NCI-H2029 treated with DMSO at 0.1 percent for 48 hours (cell line): ENCODE measurements around the gene ZMYND15.
"Not testable (repeated sequence)": the region's sequence is repeated elsewhere in the genome, so short reads cannot be mapped to it uniquely, and the experiment has no call there.

Experiments
- DNase-seq: peaks from one replicate; lab custom pipeline; 2025; lab: John Stamatoyannopoulos, UW

ZMYND15 gene, protein sequence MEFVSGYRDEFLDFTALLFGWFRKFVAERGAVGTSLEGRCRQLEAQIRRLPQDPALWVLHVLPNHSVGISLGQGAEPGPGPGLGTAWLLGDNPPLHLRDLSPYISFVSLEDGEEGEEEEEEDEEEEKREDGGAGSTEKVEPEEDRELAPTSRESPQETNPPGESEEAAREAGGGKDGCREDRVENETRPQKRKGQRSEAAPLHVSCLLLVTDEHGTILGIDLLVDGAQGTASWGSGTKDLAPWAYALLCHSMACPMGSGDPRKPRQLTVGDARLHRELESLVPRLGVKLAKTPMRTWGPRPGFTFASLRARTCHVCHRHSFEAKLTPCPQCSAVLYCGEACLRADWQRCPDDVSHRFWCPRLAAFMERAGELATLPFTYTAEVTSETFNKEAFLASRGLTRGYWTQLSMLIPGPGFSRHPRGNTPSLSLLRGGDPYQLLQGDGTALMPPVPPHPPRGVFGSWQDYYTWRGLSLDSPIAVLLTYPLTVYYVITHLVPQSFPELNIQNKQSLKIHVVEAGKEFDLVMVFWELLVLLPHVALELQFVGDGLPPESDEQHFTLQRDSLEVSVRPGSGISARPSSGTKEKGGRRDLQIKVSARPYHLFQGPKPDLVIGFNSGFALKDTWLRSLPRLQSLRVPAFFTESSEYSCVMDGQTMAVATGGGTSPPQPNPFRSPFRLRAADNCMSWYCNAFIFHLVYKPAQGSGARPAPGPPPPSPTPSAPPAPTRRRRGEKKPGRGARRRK

DNA sequence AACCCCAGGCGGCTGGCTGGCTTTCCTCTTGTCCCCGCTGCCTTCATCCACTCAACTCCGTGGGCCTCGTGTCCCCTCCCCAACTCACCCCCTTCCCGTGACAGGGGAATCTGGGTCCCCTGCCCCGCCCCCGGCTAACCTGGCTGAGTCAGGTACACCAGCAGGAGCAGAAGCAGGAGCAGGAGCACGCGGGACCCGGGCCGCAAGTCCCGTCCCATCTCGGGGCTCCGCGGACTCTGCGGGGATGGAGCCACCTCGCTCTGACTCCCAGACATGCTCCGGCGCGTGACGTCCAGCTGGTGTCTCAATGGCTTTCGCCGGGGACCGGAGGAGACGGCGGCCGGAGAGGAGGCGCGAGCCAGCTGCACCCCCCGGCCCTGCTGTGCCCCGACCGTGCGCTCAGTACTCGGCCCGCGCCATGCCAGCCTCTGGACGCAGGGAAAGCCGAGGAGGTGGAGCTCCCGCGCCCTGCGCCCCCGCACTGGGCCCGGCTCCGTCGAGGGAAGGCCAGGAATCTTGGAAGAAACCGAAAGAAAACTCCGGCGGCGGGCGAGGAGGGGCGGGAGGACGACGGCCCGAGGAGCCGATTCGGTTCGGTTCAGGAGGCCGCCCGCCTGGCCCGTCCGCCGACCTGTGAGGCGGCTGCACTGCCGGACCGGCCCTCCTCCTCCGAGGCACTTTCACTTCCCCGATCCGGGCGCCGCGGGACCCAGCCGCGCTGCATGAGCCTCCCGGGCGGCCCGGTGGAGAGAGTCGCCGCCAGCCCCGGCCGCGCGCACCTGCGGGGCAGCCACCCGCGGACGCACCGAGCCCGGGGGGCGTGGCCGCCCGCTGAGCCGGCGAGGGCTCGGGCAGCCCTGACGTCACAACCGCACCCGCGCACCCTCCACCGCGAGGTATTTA, at the start of gene ZMYND15, which contains the start of gene CXCL16:
Gene ZMYND15, plus strand, starts transcription at position 712 of the 903 bp plus-strand sequence. CDS start 716 bp downstream, outside the sequence.
Gene CXCL16, minus strand, starts transcription at position 807 of the 903 bp plus-strand sequence. Its CDS starts 589 bp downstream, at position 218.
- DNase-seq, result no peak

DNA sequence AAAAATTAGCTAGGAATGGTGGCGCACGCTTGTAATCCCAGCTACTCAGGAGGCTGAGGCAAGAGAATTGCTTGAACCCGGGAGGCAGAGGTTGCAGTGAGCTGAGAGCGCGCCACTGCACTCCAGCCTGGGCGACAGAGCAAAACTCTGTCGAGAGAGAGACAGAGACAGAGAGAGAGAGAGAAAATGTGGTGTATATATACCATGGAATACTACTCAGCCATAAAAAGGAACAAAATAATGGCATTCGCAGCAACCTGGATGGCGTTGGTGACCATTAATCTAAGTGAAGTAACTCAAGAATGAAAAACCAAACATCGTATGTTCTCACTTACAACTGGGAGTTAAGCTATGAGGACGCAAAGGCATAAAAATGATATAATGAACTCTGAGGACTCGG, 49.8 kb upstream of the ZMYND15 start:
- not testable (repeated sequence) for DNase-seq

DNA sequence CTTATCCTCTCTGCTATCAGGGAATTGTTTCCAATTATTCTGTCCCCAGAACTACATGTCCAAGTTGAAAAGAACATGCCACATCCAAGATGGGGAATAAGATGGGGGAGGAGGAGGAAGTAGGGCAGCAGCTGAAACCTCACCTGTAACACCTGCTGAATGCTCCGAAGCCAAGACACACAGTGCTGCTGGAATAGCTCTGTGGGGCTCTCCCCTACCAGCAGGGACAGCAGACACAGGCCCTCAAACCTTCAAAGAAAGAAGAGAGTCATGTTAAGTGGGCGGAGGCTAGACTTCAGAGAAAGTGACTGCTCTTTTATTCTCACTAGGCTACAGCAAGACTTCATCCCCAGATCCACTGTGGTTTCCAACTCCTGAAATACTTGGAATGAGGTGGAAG, 48.9 kb upstream of the ZMYND15 start:
- DNase-seq, result no peak

DNA sequence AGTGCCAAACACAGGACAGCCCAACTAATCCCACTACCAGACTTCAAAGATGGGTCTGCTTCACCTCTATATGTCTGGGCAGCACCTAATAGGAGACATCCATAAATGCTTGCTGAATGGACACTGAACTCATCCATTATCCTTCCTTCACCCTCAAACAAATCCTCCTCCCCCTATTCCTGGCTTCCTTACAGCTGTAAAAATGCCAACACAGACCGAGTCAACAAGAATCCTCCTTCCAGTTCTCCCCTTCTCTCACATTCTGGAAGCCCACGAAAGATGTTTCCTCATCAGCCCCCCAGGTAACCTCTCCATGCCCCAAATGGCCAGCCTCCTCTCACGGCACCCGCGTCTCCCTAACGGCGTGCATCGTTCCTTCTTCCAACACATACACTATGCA, 47.9 kb upstream of the ZMYND15 start:
- DNase-seq, result no peak

DNA sequence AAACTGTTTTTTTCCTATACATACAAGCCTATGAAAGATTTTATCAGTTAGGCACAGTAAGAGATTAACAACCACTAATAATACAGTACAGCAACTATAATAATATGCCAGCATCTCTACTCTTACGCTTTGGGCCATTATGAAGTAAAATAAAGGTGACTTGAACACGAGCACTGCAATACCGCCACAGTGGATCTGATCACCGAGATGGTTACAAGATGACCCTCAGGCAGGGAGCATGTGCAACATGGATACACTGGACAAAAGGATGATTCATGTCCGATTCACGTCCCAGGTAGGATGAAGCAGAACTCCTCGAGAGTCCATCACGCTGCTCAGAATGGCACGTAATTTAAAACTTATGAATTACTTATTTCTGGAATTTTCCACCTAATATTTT, 46.2 kb upstream of the ZMYND15 start:
- DNase-seq, result no peak

DNA sequence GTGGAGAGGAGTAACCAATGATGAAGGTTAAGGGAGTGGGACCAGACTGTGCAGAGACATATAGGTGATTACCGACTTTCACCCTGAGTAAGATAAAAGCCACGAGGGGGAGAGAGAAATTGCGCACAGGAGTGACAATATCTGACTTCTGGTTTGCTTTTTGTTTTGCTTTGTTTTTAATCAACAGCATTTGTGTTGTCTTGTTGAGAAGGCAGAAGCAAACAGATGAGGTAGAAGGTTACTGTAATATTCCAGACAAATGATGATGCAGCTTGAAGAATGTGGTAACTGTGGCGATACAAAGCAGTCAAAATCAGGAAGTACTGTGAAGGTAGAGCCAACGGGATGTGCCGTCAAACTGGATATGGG, 43.2 kb upstream of the ZMYND15 start:
- no peak for DNase-seq

DNA sequence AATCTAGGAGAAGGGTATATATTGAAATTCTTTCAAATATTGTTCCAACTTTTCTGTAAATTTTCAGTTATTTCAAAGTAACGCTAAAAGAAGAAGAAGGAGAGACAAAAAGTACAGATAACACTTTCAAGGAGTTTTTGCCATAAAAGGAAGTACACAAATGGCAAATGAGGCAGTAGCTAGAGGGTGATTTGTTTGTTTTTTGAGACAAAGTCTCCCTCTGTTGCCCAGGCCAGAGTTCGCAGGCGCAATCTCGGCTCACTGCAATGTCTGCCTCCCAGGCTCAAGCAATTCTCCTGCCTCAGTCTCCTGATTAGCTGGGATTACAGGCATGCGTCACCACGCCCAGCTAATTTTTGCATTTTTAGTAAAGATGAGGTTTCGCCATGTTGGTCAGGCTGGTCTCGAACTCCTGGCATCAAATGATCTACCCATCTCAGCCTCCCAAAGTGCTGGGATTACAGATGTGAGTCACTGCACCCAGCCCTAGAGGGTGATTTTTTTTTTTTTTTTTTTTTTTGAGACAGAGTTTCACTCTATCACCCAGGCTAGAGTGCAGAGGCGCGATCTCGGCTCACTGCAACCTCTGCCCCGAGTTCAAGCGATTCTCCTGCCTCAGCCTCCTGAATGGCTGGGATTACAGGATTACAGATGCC, 40.1 kb upstream of the ZMYND15 start:
- not testable (repeated sequence) for DNase-seq

DNA sequence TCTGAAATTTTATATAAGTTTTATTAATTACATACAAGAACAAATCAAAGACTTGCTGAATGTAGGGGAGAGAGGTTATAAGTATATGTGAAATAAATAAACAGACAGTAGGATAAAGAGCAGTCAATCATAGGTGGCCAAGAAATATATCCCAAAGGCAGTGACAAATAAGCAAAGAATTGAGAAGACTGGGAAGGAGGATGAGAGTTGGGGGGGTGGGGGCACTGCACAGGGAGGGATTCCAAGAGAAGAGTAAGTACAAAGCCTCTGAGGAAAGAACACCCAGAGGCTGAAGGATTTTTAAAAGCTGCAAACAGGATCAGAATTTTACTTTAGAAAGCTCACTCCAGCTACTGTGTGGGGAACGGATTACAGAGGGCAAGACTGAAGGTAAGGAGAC, 38.5 kb upstream of the ZMYND15 start:
- DNase-seq, result no peak

DNA sequence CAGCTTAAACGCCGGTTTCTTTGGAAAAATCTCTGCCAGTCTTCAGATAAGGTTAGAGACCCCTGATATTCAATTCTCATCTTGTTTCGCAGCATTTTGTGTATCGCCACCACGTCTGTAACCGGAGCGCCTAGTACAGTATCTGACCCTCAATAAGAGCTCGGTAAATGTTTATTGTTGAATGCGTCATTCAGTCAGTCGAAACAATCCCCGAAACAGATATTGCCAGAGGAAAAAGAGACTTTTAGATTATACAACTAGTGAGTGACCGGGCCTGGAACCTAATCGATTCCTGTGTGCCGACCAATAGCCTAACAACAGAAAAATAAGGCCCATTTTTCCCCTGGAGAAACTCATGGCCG, 36.3 kb upstream of the ZMYND15 start:
- no peak for DNase-seq

DNA sequence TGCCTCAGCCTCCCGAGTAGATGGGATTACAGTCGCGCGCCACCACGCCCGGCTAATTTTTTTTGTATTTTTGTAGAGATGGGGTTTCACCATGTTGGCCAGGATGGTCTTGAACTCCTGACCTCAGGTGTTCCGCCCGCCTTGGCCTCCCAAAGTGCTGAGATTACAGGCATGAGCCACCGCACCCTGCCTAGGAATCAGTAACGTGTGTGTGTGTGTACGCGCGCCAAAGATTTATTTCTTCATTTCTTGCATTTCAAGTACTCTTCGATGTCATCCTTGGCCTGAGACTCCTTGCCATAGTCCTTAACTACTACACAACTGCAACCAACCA, 35.1 kb upstream of the ZMYND15 start:
- not testable (repeated sequence) for DNase-seq

DNA sequence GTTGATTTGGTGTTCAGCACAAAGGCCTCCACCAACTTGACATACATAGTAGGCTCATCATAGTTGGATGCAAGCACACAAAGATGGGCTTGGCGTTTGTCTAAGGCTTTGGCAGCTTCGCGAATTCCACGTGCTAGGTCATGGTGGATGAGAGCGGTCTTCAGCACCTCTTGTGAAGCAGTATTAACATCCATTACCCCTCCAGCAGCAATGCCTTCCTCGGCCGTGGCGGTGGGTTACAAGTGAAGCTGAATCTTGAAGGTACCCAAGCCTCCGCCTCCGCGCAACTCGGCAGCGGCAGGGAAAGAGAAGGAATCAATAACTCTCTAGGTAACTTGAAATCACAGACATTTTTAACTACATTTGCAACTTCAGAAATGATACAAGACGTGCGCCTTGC, 34.6 kb upstream of the ZMYND15 start:
- no peak for DNase-seq

DNA sequence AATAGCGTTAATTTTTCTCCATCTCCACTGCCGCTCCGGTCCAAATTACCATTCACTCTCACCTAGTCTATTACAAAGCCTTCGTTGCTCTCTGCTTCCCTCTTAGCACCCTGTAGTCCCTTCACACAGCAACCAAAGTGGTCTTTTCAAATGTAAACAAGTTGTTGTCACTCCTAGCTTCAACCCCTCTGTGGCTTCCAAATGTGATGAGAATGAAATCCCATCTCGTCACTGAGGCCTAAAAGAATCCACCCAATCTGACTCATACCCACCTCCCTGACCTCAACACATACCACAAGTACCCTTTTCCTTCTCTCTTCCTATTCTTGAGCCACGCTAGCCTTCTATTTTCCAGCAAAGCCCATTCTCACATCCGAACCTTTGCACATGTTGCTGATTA, 33.5 kb upstream of the ZMYND15 start:
- no peak for DNase-seq

DNA sequence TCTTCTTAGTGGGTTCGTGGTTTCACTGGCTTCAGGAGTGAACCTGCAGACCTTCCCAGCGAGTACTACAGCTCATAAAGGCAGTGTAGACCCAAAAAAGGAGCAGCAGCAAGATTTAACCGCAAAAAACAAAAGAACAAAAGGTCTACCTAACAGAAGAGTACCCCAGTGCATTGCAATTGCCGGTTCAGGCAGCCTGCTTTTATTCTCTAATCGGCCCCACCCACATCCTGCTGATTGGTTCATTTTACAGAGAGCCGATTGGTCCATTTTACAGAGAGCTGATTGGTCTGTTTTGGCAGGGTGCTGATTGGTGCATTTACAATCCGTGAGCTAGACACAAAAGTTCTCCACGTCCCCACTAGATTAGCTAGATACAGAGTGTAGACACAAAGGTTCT, 31.2 kb upstream of the ZMYND15 start:
- no peak for DNase-seq

DNA sequence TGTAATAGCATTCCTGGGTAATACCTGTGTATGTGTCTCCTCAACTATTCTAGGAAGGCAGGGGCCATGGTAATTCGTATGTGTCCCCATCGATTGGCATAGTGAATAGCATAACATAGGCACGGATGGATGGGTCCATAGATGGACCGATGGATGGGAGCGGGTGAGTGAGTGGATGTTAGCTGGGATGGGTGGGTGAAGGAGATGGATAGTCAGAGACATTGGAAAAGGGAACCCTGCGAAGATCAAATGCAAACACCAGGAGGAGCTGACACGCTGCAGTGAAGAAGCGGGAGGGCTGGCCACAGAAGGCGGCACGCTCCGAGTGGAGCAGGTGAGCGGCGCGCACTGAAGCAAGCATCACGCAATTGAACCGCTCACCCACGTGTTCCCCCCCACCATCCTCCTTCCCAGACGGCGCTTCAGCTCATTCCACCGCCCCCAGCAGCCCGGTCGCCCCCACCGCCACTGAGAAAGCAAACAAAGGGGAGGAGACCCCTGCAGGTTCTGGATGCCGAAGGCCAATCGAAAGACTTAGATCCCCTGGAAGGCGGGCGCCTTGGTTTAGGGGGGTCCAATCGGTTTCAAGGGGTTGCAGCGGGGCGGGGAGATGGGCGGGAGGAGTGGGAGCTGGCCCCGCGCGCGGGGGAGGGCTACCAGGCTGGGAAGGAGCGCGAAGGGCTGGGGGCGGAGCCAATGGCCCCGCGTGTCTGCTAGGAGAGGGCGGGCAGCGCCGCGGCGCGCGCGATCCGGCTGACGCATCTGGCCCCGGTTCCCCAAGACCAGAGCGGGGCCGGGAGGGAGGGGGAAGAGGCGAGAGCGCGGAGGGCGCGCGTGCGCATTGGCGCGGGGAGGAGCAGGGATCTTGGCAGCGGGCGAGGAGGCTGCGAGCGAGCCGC, 29.6 kb upstream of the ZMYND15 start, which contains the start of gene ARRB2:
Gene ARRB2, plus strand, starts transcription at position 839 of the 899 bp plus-strand sequence. CDS start 90 bp downstream, outside the sequence.
- DNase-seq, result peak; percentile 76

DNA sequence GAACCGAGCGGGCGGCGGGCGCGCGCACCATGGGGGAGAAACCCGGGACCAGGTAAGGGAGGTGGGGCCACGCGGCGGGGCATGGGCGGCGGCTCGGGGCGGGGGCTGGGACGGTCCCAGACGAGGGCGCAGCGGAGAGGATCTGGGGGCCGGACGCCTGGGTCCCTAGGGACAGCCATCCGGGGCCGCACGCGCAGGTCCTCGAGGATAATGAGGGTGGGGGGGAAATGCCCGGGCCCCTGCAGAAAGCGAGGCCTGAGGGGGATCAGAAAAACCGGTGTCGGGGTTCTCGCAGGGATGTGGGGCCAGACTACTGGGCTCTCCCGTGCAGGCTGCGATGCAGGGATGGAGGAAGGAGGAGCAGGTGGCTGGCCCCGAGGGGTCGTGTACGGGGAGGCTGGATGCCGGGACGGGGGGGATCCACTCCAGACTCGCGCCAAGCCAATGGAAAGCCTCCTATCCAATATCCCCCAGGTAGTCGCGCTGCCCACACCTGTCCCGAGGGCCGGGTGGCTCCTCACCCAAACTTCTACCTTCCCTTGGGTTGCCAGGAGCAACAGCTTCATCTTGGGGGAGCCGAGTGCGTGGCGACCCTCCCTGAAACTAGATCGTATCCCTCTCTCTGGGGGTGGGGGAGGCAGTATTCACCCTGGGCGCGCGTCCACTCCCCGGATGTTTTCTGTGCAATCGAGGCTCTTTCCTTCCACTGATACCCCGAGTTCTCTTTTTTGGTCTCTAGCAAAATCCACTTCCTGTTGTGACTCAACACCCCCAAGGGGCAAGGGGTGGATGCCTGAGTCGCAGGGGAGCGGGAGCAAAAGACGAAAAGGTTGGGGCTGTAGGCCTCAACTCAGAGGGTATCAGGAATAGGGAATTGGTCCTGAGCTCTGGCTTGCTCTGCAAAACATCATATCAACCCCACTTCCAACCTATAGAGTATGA, 28.7 kb upstream of the ZMYND15 start:
- no peak for DNase-seq

DNA sequence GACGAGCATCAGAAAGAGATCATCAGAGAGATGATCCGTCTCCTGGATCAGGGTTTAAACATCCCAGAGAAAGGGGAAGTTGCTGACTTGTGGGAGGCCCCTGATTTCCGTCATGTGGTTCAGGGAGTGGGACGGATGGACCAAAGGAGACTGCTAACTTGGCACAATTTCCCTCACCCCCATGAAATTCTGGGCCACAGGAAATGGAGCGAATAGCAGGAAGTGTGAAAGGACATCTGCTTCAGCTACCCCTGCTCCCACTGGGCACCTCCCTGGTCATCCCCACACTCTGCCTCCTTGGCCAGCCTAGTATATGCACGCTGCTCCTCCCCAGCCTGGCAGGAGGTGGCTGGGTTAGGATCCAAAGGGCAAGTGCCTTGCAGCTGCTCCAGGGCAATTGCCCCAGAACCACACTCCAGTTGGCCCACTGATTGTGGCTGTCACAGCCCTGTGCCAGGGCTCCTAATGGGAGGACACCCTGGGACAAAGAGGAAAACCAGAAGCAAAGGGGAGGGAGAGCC, 27.9 kb upstream of the ZMYND15 start:
- no peak for DNase-seq

DNA sequence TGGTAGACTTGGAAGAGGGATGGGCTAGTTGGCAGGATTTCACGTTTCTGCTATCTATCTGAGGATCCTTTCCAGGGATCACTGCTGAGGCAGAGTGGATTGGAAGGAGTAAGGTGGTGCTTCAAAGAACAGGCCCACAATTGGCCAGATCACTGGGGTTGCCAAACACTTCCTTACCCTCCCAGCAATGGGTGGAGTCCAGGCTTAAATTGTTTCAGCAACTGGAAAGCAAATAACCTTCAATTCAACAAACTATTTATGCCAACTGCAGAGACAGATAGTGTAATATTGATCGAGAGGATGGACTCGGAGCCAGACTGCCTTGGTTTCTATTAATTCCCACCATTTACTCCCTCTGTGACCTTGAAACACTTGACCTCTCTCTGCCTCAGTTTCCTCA, 27.1 kb upstream of the ZMYND15 start:
- no peak for DNase-seq

DNA sequence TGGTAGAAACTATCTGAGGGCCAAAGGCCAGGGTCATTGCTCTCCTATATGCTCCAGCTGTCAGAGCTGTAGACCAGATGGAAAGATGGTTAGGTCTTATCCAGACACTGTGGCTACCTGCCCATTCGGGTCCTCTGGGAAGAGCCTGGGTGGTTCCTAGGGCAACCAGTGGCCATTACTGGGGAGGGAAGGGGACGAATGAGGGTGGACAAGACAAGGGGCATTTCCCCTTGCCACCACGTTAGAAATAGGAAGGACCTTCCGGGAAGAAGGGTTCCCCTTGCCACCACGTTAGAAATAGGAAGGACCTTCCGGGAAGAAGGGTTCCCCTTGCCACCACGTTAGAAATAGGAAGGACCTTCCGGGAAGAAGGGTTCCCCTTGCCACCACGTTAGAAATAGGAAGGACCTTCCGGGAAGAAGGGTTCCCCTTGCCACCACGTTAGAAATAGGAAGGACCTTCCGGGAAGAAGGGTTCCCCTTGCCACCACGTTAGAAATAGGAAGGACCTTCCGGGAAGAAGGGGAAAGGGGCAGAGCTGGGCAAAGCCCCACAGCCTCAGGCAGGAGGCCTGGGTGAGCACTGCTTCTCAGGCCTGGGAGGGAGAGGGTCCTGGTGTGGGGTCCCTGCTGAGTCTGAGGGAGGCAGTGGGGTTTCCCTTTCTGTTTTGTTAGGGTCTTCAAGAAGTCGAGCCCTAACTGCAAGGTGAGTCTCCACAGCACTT, 25.1 kb upstream of the ZMYND15 start:
- DNase-seq, result not testable (repeated sequence)
